GM18505 (cell line): ENCODE measurements around the gene BRSK2.

Source experiments
- ATAC-seq: cut with Tn5 transposase; IDR thresholded peaks from one replicate; pipeline ENCODE4 v1.9.1; 2021; ENCODE audit not compliant: unreplicated experiment
- POLR2A ChIP-seq: IDR thresholded peaks from 4 replicates; pipeline ENCODE4 v1.6.1; 2011; ENCODE audit warnings: borderline replicate concordance; ENCODE audit not compliant: insufficient read depth, insufficient read length; ENCODE audit errors: extremely low read depth

Gene BRSK2

DNA sequence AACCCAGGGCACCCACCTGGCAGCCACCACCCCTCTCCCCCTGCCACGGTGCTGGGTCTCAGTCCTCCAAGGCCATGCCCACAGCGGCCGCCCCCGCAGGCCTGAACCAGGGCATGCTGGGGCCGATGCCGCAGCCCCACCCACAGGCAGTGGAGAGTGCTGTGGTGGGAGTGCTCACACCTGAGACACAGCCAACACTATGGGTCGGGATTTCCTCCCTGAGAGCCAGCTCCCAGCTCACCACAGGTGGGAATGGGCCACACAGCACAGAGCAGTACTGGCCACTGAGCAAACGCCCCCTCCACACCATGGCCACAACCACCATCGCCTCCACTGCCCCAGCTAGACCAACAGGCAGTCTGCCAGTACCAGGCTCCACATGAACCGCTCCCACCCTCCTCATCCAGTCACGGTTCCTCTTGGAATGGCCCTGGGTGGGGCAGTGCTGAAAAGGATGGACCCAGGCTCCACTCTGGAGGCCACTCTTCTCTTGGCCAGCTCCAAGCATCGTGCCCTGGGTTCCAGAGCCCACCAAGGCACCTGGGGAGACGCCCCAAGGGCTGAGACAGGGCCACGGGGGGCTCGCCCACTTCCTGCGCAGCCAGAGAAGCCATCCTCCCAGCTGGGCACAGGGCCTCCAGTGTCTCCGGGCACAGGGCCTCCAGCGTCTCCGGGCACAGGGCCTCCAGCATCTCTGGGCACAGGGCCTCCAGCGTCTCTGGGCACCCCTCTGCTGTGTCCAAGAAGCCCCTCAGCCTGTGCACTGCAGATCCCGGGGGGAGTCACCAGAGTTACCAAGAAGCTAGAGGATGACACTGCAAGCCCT, 82.7 kb downstream of the BRSK2 start:
- no peak for TF ChIP-seq POLR2A

DNA sequence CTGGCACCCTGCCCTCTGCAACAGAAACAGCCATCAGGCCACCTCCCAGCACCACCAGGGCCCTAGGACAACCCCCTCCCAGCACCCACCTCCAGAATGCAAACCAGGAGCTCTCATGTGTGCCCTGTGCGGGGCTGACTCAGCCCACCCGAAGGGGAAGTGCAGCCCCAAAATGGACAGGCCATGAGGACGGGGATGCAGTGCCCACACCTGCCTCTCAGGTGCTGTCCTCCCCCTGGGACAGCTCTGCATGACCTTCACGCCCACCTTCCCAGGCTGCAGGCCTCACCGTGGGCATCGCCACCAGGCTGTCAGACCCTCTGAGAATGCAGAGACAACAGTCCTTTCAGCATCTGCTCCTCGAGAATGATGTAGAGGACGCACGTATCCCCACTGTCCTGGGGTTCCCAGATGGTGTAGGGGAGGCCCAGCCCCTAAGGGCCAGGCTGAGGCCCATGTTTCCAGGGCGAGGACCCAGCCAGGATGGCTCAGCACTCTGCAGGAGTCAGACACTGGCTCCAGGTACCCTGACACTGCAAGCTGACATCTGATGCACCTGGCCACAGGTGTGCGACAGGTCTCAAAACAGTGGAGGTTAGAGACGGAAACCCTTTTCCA, 83.4 kb downstream of the BRSK2 start:
- TF ChIP-seq POLR2A: no peak
- no peak for ATAC-seq

More for the DNA sequence above, 82.7 kb downstream of the BRSK2 start:
- ATAC-seq: no peak

DNA sequence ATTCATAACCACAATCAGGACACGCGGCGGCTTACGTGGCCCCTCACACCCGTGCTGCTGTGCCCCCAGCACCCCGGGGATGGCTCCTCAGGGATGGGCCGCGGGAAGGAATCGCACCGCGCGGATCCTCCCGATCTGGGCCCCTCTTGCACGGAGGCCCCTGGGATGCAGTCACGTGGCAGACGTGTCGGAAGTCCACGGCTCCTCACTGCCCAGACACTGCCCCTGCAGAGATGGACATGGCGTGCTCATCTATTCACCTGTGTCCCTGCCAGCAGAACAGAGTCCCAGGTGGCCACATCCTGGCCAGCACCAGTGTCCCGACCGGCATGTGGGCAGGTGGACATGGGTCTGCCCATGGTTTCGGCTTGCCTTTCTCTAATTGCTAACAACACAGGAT, 84.1 kb downstream of the BRSK2 start:
- TF ChIP-seq POLR2A: no peak
- no peak for ATAC-seq

DNA sequence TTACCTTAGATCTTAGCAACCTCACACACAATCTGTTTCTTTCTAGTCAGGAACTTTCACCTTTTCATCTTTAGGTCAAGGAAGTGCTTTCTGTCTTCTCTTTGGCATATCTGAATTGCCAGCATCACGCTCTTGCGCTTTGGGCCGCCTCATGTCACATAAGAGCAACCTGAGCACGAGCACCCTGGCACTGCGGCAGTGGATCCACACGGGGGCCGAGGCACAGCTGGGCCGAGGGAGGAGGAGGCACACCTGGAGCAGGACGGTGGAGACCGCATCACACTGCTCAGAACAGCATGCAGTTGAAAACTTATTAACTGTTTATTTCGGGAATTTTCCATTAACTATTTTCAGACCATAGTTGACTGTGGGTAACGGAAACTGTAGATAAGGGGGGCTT, 86.1 kb downstream of the BRSK2 start:
- no peak for ATAC-seq
- TF ChIP-seq POLR2A: no peak

DNA sequence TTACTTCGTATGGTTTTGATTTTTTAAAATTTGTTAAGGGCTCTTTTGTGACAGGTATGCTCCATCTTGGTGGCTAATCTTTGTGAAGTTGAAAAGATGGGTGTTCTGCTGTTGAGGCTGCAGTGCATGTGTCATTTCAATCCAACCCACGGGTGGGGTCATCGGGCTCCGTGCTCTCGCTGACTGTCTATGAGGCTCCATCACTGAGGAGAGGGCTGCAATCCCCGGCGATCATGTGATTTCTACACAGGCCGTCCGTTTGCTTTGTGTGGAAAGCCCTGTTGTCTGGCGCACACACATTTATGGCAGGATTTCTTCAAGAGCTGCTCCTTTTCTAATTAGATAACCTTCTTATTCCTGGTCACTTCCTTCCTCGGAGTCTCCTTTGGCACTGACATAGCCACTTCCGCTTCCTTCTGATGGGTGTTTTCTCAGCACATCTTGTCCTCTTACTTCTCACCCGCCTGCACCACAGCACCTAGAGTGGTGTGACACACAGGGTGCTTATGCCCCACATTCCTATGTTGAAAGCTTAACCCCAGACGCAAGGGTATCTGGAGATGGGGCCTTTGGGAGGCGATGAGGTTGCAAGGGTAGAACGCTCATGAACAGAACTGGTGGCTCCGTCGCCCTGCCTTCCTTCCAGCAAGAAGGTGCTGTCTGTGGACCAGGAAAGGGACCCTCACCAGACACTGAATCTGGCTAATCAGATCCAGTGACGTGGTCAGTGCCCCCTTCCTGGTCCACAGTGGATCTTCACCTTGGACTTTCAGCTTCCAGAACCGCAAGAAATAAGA, 87.4 kb downstream of the BRSK2 start:
- TF ChIP-seq POLR2A: no peak

DNA sequence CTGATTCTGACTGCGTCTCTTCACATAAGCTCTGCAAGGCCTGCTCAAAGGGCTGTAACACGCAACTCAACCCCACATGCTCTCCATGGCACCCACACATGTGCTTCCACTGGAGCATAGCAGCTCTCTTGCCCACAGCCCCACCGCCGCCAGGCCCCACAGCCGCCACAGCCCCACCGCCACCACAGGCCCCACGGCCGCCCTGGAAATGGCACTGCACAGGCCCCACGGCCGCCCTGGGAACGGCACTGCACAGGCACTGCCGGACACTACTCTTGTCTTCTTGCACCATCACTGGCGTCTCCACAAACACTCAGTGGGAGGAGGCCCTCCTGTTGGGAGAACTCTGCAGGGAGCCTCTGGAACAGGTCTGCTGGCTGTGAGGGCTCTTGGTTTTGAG, 88.3 kb downstream of the BRSK2 start:
- ATAC-seq: no peak
- TF ChIP-seq POLR2A: no peak

More for the DNA sequence above, 87.4 kb downstream of the BRSK2 start:
- ATAC-seq: no peak

DNA sequence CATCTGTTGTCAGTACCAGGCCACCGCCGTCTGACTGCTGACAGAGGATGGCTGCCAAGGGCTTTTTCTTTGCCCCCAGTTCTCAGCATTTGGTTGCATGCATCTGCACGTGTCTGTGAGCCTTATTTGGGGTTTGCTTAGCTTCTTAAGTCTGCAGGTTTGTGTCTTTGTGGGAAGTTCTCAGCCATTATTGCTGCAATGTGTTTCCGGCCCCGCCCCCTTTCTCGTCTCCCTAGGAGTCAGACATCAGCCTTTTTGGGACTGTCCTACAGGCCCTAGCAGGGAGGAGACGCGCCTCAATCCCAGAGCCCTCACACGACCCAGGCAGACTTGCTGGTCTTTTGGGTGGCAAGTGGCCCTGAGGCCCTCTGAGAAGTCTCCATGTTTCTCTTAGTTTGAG, 88.8 kb downstream of the BRSK2 start:
- ATAC-seq: no peak
- no peak for TF ChIP-seq POLR2A

DNA sequence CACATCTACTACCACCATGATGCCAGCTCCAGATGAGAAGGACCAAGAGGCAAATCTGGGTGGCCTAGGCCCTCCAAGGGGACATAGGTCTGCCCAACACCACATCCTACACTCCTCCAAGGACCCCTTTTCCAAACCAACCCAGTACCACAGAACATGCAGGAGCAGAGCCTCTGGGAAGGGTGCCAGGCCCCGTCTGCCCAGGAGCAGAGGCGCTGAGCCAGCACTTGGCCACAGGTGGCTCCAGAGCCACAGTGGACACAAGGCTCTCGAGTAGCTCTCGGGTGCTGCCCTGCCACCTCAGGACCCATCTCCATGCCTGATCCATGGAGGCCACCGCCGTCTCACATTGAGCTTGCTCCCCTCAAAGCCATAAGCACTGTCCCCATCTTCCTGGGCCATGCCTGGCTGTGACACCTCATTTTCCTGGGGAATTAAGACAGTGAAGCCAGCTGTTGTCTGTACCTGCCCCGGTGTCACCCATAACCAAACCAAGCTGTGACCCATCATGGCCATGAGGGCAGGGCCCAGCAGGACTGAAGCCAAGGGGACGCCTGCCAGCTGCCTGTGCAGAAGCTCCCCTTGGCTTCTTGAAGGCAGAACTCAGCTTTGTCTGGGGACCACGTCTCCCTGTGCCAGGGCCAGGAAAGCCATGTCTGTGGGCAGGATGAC, 89.4 kb downstream of the BRSK2 start:
- no peak for ATAC-seq

DNA sequence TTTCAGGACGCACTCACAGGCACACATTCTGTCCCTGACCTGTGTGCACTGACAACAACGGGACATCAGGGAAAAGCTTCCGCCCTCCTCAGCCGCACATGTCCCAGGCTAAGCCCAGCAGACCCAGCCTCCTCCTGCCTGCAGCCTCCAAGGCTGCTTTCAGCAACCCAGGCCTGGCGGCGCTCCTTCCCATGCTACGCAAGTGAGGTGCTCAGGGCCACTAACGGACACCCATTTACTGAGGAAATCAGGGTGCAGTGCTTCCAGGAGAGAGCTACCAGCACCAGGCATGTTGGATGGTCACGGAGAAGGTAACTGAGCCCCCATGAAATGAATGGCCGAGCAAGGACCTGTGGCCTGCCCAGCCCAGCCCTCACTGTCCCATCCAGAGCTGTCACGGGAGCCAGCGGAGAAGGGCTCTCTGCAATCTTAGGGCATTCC, 90.0 kb downstream of the BRSK2 start:
- no peak for TF ChIP-seq POLR2A
- ATAC-seq: no peak

More for the DNA sequence above, 89.4 kb downstream of the BRSK2 start:
- no peak for TF ChIP-seq POLR2A

DNA sequence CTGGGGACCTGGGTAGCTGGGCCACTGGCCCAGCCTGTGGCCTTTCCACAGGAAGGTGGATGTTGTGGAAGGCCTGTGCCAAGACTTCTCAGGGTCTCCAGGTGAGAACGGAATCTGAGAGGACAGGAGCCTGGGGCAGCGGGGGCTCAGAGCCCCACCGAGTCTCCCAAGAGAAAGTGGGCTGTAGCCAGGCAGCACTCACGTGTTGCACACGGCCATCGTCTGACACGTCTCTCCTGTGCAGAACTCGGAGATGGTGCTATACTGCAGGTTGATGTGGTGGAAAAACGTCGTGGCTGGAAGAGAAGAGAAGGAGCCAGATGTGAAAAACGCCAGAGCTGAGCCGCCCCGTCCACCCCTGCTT, 90.4 kb downstream of the BRSK2 start:
- no peak for TF ChIP-seq POLR2A
- ATAC-seq: no peak

DNA sequence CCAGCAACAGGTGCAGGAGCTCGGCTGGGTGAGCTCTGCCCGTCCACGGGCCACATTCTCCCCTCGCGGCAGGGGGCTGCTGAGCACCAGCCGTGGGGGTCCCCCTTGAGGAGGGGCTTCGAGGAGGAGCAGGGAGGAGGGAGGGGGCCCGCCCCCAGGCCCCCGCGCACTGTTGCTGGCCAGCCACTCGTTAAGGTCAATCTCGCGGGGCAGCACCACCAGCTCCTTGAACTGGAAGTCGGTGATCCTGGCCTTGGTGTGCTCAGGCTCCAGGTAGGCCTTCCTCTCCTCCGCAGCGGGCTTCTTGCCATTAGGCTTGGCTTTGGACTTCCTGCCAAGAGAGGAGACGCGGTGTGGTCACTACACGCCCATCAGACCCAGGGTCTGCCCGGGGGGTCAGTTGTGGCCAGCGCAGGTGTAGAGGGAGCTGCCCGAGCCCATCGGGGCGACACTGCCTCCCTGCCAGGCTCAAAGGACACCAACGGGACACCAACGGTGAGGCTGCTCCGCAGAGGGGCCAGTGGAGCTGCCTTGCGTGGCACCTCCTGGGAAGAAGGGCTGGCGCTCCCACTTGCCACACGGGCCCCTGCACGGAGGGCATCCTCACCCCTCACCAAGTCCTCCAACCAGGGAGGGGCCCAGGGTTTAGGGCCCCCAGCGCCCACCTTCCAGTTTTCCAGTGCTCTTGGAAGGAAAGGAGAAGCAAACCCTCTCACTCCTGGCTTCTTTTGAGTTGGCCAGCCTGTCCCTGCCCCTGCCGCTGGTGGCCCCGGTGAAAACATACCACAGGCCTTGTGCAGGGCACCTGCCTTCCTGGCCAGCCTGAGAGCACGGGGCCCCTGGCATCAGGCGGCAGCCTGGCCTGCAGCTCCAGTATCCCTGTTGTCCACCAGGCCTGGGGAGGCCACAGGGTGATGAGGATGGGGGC, 91.1 kb downstream of the BRSK2 start:
- ATAC-seq: no peak

DNA sequence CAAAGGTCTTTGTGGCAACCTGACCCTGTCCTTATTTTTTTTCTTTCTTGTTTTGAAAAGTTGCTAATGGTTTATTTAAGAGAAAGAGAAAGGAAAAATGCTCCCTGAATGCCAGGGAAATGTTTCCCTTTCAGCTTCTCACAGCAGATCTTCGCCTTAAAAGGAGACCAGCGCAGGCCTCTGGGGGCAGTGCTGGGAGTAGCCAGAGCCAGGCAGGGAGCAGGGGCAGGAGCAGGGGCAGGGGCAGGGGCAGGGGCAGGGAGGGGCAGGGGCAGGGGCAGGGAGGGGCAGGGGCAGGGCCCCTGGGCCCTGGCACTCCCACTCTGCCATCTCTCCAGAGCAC, 91.7 kb downstream of the BRSK2 start:
- ATAC-seq: no peak
- no peak for TF ChIP-seq POLR2A

More for the DNA sequence above, 91.1 kb downstream of the BRSK2 start:
- TF ChIP-seq POLR2A: no peak
